ENCODE measurements around the gene TMEM108. TPM values are rescaled to one million over a fixed set of nuclear protein-coding genes. Genes with fewer than 3 reads are reported as not detected.

The TMEM108 gene
- total RNA-seq, 1 experiment from 2014 or later = not detected

GRCh38 chr3:133117342-133117741 lies 79.2 kb downstream of the TMEM108 start (continued):
- TF ChIP-seq CEBPB (IDR thresholded peaks at IDR 0.05; ENCODE audit: low read depth) (no peak), REST (IDR thresholded peaks at IDR 0.05; ENCODE audit: low read depth) (no peak), EZH2phosphoT487 (IDR thresholded peaks at IDR 0.05; ENCODE audit: borderline replicate concordance) (no peak), EZH2 (IDR thresholded peaks at IDR 0.05) (no peak), CBX3 (IDR thresholded peaks at IDR 0.05; ENCODE audit: low read depth) (no peak), ELF1 (IDR thresholded peaks at IDR 0.05; ENCODE audit: borderline replicate concordance, low read depth) (no peak), POLR2AphosphoS5 (IDR thresholded peaks at IDR 0.05; ENCODE audit: low read depth, low read length) (no peak), SIN3A (IDR thresholded peaks at IDR 0.05; ENCODE audit: low read depth) (no peak), FOSL1 (IDR thresholded peaks at IDR 0.05; ENCODE audit: low read depth) (no peak)

- POLR2A ChIA-PET = no interaction called here
- ATAC-seq (no peak), DNase-seq (ENCODE audit: low read depth, low spot score) (no peak)
- no peak overlapping the region for H3K27ac ChIP-seq (ENCODE audit: low read depth, low read length)
- no peak overlapping the region for H3K9ac ChIP-seq (ENCODE audit: low read length)
- CTCF ChIA-PET = no interaction called here
- H3K9me2 ChIP-seq (ENCODE audit: insufficient read depth) = no peaks in the 10 kb centered on the region
- no peak overlapping the region for H2AFZ ChIP-seq (ENCODE audit: low read depth, low read length, poor library complexity, severe bottlenecking)
- BruUV-seq (replicated peaks) = no TSS peak
- intact Hi-C loops (cut with micrococcal nuclease) = no loop called here
- H3K79me2 ChIP-seq (ENCODE audit: insufficient read depth, low read length) = no peaks in the 10 kb centered on the region
- H3K4me1 ChIP-seq (ENCODE audit: control insufficient read depth in 1 of 2, insufficient read depth in 2 of 2, low read length in 2 of 2) = no peaks in the 10 kb centered on the region
- RAD21 ChIA-PET (ENCODE audit: low non-redundant PET in 1 of 2, low total read pairs in 2 of 2, uncharacterized antibody in 2 of 2, unreplicated experiment in 2 of 2) = no interaction called here
- no peaks in the 10 kb centered on the region for H4K20me1 ChIP-seq (ENCODE audit: insufficient read depth)
- H3K27me3 ChIP-seq (ENCODE audit: insufficient read depth, low read length) = peaks cover 53% of the 10 kb centered on the region
- no peaks in the 10 kb centered on the region for H3K36me3 ChIP-seq (ENCODE audit: control insufficient read depth in 1 of 2, insufficient read depth in 2 of 2, low read length in 2 of 2)
- no peak overlapping the region for H3K4me3 ChIP-seq (replicated peaks in 1 of 2; ENCODE audit: low read depth in 1 of 2, low read length in 2 of 2)
- H3K4me2 ChIP-seq (ENCODE audit: low read length) = no peak overlapping the region
- no peaks in the 10 kb centered on the region for H3K9me3 ChIP-seq (ENCODE audit: control insufficient read depth in 1 of 2, insufficient read depth in 1 of 2, low read depth in 1 of 2, low read length in 2 of 2)
- TF ChIP-seq, protein P1, sequence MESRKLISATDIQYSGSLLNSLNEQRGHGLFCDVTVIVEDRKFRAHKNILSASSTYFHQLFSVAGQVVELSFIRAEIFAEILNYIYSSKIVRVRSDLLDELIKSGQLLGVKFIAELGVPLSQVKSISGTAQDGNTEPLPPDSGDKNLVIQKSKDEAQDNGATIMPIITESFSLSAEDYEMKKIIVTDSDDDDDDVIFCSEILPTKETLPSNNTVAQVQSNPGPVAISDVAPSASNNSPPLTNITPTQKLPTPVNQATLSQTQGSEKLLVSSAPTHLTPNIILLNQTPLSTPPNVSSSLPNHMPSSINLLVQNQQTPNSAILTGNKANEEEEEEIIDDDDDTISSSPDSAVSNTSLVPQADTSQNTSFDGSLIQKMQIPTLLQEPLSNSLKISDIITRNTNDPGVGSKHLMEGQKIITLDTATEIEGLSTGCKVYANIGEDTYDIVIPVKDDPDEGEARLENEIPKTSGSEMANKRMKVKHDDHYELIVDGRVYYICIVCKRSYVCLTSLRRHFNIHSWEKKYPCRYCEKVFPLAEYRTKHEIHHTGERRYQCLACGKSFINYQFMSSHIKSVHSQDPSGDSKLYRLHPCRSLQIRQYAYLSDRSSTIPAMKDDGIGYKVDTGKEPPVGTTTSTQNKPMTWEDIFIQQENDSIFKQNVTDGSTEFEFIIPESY (IDR thresholded peaks at IDR 0.05; ENCODE audit: extremely low read depth, insufficient replicate concordance, low read length) = no peak
- TF ChIP-seq POLR2AphosphoS5 (IDR thresholded peaks at IDR 0.05; ENCODE audit: low read depth, low read length) = no peak
- TF ChIP-seq, protein P2, sequence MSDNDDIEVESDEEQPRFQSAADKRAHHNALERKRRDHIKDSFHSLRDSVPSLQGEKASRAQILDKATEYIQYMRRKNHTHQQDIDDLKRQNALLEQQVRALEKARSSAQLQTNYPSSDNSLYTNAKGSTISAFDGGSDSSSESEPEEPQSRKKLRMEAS (IDR thresholded peaks at IDR 0.05) = no peak
- TF ChIP-seq ATF3 (IDR thresholded peaks at IDR 0.05) = no peak
- TF ChIP-seq CEBPB (IDR thresholded peaks at IDR 0.05; ENCODE audit: low read depth) = no peak
- TF ChIP-seq, protein P3, sequence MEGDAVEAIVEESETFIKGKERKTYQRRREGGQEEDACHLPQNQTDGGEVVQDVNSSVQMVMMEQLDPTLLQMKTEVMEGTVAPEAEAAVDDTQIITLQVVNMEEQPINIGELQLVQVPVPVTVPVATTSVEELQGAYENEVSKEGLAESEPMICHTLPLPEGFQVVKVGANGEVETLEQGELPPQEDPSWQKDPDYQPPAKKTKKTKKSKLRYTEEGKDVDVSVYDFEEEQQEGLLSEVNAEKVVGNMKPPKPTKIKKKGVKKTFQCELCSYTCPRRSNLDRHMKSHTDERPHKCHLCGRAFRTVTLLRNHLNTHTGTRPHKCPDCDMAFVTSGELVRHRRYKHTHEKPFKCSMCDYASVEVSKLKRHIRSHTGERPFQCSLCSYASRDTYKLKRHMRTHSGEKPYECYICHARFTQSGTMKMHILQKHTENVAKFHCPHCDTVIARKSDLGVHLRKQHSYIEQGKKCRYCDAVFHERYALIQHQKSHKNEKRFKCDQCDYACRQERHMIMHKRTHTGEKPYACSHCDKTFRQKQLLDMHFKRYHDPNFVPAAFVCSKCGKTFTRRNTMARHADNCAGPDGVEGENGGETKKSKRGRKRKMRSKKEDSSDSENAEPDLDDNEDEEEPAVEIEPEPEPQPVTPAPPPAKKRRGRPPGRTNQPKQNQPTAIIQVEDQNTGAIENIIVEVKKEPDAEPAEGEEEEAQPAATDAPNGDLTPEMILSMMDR (IDR thresholded peaks at IDR 0.05 in 2 of 3, conservative IDR thresholded peaks at IDR 0.05 in 1 of 3; ENCODE audit: borderline replicate concordance in 1 of 3, insufficient read depth in 1 of 3, low read depth in 2 of 3, low read length in 2 of 3) = no peak
- TF ChIP-seq ZNF274 (IDR thresholded peaks at IDR 0.05; ENCODE audit: low read depth, low read length) = no peak
- no peak for TF ChIP-seq SP1 (IDR thresholded peaks at IDR 0.05; ENCODE audit: low read depth)
- no peak for TF ChIP-seq CBX3 (IDR thresholded peaks at IDR 0.05; ENCODE audit: low read depth)
- no peak for TF ChIP-seq RAD21 (IDR thresholded peaks at IDR 0.05; ENCODE audit: low read depth)
- TF ChIP-seq FOSL1 (IDR thresholded peaks at IDR 0.05; ENCODE audit: low read depth) = no peak
- no peak for TF ChIP-seq JUND (IDR thresholded peaks at IDR 0.05)
- TF ChIP-seq ZFX (IDR thresholded peaks at IDR 0.05) = no peak
- TF ChIP-seq EZH2phosphoT487 (IDR thresholded peaks at IDR 0.05; ENCODE audit: borderline replicate concordance) = no peak
- TF ChIP-seq SIN3A (IDR thresholded peaks at IDR 0.05; ENCODE audit: low read depth) = no peak
- TF ChIP-seq TCF7L2 (IDR thresholded peaks at IDR 0.05; ENCODE audit: borderline replicate concordance, extremely low read depth, insufficient read depth, insufficient read length) = no peak
Measured at GRCh38 chr3:133119176-133119575, 81.0 kb downstream of the TMEM108 start.
